Embryonic facial prominence (tissue), 1 donor: ENCODE measurements around the gene ASB3.

Experiments
- DNase-seq: peaks from one replicate; pipeline ENCODE4 v3.0.0-alpha.2; 2016; ENCODE audit errors: extremely low spot score

The ASB3 gene

DNA sequence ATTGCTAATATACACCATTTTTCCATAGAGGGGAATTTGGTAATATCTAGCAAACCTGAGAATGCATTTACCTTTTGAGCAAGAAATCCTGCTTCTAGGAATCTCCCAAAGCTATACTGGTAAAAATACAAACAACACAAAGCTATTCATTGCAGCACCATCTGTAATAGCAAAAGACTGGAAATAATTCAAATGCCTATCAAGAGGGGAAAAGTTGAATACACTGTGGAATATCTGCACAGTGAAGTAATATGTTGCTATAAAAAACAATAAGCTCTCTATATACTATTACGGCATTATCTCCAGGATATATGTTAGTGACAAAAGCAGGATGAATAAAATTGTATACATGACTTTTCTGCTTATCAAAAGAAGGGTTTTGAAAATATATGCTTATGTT lies 131.5 kb downstream of the ASB3 start:
- DNase-seq: no peak

DNA sequence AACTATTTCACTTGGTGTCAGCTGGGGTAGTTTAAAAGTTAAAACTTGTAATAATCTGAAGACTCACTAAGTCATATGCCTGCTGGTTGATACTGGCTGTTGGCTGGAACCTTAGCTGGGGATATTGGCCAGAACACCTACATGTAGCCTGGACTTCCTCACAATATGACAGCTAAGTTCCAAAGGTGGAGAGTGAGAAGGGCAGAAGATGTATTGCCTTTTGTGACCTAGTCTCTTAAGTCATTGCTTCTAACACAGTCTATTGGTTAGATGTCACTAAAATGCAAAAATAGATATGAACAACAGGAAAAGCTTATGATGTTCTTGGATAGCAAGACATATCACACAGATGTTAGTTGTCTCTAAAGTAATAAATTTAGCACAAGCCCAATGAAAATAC lies 132.4 kb downstream of the ASB3 start:
- DNase-seq: no peak

DNA sequence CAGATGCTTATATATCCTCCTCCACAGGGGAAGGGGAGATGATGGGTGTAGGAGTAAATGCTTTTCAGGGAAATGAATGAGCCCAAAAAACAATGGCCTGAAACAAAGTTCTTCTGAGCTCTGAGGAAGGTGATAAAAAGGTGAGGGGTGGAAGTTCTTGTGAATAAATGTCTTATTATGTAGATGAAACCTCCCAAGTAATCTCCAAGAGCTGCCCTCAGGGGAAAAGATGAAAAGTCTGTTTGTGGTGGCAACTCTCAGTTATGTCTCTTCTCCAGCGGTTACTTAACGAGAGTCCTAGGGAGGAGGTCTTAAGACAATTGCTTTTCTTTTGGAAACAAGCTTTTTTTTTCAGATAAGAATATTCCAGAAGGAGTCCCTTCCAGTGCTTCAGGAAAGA lies 134.6 kb downstream of the ASB3 start:
- DNase-seq: no peak

DNA sequence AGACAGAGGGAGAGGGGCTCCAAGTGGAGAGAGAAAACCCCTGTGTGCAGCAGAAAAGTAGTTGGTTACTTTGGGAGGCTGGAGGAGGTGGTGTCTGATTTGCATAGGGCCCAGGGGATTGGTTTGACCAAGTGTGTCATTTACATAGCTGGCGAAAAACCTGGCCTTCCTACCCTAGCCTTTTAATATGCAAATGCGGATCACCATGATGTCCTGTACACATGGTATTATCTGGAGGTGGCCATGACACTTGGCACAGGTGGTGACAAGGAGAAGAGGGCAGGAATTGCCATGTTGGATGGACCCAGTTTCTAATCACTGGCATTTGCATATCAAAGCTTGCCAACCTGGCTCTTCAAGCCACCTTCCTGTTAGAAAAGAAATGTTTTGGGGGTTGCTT lies 140.0 kb downstream of the ASB3 start:
- no peak for DNase-seq

DNA sequence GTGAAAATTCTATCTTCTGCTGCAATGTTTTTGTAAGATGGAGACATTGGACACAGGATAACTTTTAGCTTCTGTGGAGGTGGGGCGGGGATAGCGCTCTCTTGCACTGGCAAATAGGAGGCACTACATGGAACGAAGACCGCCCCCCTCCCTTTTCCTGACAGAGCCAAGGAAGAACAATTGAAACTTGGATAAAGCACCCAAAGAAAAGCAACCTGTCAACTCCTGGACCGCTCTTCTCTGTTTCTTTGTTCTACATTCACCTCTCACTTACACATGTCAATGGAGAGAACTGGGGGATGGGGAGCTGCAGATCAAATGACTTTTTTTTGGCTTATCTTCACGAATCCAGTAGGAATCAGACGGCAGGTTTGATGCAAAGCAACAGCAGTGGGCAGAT lies 145.5 kb downstream of the ASB3 start:
- no peak for DNase-seq

DNA sequence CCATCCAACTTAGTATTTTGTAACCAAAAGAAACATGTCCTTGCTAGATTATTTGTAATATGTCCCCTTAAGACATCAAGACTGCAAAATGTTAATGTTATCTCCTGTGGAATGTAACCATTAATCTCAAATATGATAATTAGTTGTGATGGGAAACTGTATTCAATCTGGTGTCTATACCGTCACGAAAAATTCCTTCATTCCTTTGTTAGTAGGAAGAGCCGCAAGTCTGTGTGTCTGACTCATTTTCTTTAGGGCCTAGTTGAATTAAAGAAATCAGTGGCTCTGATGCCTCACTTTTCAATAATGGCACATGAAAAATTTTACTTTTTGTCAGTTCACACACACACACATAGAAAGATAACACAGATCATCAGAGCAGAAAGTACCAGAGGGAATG lies 146.3 kb downstream of the ASB3 start:
- DNase-seq: no peak

DNA sequence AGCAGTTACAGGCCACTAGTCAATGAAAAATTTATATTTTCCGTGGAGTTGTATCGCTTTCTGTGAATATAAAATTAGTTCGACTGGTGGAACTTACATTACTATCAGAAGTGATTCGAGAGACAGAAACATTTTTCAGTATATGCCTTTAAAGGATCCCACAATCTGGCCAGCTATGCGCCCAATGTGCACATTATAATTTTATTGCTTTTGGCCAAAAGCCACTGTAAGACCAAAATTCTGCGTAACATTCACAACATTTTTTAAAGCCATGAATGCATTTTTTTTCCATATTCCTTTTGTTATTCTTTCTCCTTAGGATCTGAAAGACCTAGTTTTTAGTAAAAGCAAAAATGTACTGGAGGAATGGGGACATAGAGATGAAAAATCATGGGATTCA lies 150.2 kb downstream of the ASB3 start:
- DNase-seq: peak; percentile 42

DNA sequence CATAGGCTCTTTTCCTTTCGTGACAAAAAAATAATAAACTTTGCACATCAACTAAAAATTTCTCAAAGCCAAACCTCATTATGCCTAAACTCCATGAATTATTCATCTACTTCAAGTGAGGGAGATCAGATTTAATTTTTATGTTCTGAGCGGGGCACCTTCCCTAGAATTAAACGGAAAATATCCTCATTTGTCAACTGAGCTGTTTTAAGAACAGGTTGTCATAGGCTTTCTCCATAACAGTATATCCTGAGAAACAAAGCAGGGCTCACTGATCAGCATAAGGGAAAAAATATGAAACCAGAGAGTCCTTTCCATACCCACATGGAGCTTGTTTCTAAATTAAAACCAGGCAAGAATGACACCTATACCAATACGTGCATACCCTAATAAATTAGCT lies 150.6 kb downstream of the ASB3 start:
- no peak for DNase-seq

DNA sequence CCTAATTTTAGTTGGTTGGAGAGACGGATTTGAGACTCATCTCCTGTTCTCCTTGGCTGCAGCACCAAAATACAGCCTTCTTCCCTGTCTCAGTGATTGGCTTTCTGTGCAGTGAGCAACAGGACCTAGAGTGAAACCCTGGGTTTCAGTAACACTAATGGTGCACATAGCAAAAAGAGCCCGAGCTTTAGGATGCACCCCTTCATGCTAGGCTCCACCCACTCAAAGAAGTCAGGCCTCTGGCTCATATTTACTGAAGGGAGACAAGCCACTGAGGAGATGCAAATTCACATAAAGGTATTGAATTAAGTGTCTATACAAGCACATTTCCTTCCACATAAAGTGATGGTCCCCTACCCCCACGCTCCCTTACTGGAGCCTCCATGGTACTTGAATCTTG lies 151.1 kb downstream of the ASB3 start:
- no peak for DNase-seq

DNA sequence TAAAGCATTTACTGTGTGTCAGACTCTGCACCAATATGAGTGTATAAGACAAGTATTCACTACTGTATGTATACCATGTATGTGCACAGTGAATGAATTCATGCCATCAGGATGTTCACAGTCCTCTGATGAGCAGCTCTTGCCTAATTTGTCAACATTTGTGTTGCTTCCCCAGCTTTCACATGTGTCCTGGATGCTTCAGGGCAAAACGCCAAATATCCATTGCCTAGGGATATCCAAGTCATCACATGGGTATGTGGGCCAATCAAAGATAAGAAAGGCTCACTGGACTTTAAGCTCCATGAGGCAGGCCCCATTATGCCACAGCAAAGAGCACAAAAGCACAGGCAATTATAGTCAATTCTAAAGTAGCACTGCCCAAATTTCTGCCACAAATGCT lies 153.3 kb downstream of the ASB3 start:
- no peak for DNase-seq

DNA sequence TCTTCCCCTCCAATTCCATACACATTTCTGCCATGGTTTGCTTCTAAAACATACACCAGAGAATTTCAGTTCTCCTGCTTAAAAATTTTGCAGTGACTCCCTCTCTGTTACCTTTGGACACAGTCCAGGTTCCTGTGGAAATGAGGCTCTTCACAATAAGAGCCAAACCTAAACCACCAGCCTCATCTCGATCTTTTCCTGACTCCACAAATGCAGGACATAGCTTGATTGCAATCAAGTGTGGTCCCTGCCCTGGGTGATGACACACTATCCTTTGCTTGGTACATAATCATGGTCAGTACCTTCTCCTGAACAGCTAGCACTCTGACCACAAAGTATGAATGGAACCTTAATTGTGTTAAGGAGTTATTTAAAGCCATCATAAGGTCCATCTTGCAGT lies 154.0 kb downstream of the ASB3 start:
- no peak for DNase-seq

DNA sequence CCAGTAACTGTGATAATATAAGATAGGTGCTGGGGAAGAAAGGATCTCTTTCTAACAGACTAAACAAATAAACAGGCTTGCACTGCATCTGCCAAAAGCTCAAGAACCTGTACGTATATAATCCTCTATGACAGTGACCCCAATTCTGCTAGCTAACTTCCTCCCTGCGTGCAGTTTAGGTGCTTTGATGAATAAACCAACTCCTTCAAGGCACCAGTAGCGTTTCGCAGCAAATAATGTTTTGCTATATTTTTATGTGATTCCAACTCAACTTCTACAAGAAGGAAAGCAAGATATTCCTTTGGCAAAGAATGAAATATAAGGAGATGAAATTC lies 154.7 kb downstream of the ASB3 start:
- no peak for DNase-seq

DNA sequence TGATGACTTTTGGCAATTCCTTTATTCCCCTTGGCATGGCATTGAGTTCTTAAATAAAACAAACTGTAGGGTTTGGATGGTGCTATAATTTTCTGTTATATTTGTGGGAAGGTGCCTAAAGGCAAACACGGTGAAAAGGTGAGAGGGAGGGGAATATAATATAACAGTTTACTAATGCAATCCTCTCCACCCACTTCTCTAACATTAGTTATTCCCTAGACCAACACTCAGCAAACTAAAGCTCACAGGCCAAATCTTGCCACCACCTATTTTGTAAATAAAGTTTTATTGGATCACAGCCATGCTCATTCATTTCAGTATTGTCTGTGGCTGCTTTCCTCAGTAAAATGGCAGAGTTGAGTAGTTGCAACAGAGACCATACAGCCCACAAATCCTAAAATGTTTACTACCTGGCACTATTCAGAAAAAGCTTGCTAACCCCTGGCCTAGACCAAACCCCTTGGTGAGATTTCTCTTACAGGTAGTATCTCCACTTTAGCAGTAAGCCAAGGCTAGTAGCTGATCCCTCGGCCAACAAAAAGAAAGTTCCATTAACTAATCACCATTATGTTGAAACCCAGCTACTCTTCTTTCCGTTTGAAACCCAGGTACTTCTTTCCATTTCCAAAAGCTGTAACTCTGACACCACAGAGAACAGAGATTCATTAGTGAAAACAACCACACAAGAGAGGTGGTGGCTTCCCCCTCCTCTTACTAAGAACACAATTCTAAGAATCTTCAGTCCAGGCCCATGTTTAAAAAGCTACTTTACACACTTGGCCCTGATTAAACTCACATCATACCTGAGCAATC lies 155.2 kb downstream of the ASB3 start:
- DNase-seq: no peak

DNA sequence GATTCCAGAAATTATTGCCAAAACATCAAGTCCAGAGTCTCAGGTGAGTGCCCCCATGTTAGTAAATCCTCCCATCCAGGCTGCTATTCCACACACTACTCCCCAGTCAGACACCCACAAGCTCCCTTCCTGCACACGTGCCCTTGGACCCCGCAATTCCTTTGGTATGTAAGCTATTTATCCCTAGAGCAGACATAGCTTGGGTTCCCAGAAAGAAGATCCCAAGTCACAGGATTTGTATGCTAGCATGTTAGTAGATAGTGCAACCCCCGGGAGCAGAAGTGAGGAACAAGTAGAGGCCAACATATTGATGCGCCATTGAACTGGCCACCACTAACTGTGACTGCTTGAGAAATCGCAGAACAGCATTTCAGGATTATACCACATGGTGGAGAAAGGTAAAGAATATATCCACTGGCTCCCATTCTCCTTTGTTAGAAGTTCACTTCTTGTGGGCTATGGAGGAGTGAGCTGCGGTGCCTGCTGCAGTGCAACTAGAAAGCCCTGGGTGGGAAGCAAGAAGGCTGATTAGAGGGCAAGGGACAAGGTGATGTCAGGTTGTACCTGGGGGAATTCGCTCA lies 156.6 kb downstream of the ASB3 start:
- no peak for DNase-seq

DNA sequence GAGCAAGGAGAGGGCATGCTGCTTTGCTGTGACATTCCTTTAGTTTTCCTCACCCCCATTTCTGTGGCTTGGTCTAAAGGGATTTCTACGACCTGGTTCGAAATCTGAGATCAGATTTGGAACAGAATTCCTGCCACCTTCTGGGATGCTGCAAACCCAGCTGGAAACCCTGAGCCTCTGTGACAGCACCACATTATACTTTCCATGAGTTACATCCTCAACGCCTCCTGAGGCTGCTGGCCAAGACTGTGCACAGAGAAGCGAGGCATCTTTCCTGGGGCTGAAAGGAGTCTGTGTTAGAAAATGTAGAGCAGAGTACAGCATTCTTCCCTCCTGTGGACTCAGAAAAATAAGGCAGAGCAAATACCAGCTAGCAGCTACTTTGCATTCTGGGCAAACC lies 157.3 kb downstream of the ASB3 start:
- no peak for DNase-seq

DNA sequence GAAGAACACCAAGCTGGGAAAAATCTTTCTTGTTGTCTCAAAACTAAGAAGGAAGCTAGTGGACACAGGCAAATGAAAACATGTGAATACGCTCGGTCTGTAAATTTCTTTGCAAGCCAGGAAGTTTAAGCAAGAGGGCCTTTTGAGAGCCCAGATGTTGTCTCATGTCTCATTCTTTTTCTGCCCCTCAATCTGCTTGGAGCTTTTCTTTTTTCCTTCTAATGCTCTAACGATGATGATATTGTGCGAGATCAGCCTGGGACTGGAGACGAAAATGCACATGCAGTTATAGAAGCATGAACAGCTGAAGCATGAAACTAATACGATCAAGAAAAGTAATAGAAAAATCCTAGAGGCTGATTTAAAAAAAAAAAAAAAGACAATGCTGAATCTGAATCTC lies 157.8 kb downstream of the ASB3 start:
- DNase-seq: no peak

DNA sequence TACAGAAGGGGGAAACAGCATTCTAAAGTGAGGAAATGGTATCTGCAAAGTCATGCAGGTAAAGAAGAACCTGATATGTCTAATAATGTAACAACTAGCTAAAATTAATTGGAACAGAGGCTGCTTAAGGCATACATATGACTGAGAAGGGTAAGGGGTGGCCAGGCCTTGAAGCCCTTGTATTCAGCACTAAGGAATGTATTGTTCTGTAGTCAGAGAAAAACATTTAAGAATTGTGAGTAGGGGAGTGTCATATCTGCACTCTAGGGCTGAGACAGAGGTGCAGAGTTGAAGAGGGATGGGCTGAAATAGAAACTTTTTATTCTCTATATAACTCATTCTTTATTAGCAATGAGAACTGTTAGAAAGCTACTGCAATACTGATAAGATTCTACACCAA lies 164.6 kb downstream of the ASB3 start:
- DNase-seq: no peak

DNA sequence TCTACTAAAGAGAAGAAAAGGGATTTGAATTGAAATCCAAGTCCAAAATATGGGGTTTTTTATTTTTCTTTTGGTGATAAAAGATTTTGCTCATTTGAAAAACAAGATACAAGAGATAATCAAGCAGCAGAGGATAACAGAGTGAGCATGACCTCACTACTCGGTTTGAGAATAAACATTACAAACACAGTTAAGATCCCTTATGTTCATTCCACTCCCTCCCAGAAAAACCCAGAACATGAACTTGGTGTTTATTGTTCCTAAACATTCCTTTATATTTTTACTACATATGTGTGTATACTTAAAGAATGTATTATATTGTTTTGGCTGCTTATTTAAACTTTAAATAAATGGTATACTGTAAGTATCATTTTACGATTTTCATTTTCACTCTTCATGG lies 165.8 kb downstream of the ASB3 start:
- DNase-seq: no peak
